GM19467 (cell line): ENCODE data around the gene NAA15.
"Not testable (repeated sequence)": the region's sequence is repeated elsewhere in the genome, so short reads cannot be mapped to it uniquely, and the experiment has no call there.

ENCODE experiments used
- ATAC-seq: cut with Tn5 transposase; IDR thresholded peaks from one replicate; pipeline ENCODE4 v1.9.1; 2021; ENCODE audit warnings: mild to moderate bottlenecking, moderate library complexity; ENCODE audit not compliant: unreplicated experiment

NAA15 gene

GRCh38 chr4:139443661-139444060 lies 142.4 kb downstream of the NAA15 start:
- no peak for ATAC-seq

GRCh38 chr4:139444881-139445280 lies 143.6 kb downstream of the NAA15 start:
- ATAC-seq: not testable (repeated sequence)

- not testable (repeated sequence) for ATAC-seq
These were observed 145.8 kb downstream of the NAA15 start for GRCh38 chr4:139447078-139447477.

- ATAC-seq: no peak
These were observed 149.3 kb downstream of the NAA15 start for GRCh38 chr4:139450586-139450985.

GRCh38 chr4:139451997-139452396 lies 150.7 kb downstream of the NAA15 start:
- ATAC-seq: no peak

GRCh38 chr4:139453041-139453370 lies 151.7 kb downstream of the NAA15 start:
- ATAC-seq: peak; percentile 48

- peak; percentile 84 for ATAC-seq
These were observed 152.2 kb downstream of the NAA15 start for GRCh38 chr4:139453371-139454110.

- peak; percentile 0 for ATAC-seq
These were observed 153.1 kb downstream of the NAA15 start, which contains the start of gene RAB33B for GRCh38 chr4:139454111-139455045. Gene RAB33B (plus strand): TSS chr4:139454121. CDS start chr4:139454196, 75 bp downstream.

- ATAC-seq: no peak
These were observed 153.8 kb downstream of the NAA15 start for GRCh38 chr4:139455126-139455538.

GRCh38 chr4:139457318-139457717 lies 156.0 kb downstream of the NAA15 start:
- ATAC-seq: no peak

- no peak for ATAC-seq
These were observed 157.2 kb downstream of the NAA15 start for GRCh38 chr4:139458543-139458942.

GRCh38 chr4:139458999-139459398 lies 157.7 kb downstream of the NAA15 start:
- ATAC-seq: no peak

GRCh38 chr4:139460565-139460964 lies 159.3 kb downstream of the NAA15 start:
- ATAC-seq: no peak

GRCh38 chr4:139461022-139461628 lies 159.8 kb downstream of the NAA15 start:
- ATAC-seq: no peak

- not testable (repeated sequence) for ATAC-seq
These were observed 163.2 kb downstream of the NAA15 start for GRCh38 chr4:139464512-139464911.

GRCh38 chr4:139465922-139466321 lies 164.6 kb downstream of the NAA15 start:
- no peak for ATAC-seq

GRCh38 chr4:139468756-139469155 lies 167.5 kb downstream of the NAA15 start:
- not testable (repeated sequence) for ATAC-seq

GRCh38 chr4:139469216-139469615 lies 167.9 kb downstream of the NAA15 start:
- no peak for ATAC-seq
